SKM-1 (cell line): ENCODE measurements around the gene TMPRSS9.
A peak's percentile ranks its signal among the peaks of the same experiment; 100 is the strongest.
"Not testable (repeated sequence)": the region's sequence is repeated elsewhere in the genome, so short reads cannot be mapped to it uniquely, and the experiment has no call there.

Experiments
- DNase-seq: peaks from one replicate; lab custom pipeline; 2025; ENCODE audit not compliant: unreplicated experiment; lab: John Stamatoyannopoulos, UW

TMPRSS9 gene

DNA sequence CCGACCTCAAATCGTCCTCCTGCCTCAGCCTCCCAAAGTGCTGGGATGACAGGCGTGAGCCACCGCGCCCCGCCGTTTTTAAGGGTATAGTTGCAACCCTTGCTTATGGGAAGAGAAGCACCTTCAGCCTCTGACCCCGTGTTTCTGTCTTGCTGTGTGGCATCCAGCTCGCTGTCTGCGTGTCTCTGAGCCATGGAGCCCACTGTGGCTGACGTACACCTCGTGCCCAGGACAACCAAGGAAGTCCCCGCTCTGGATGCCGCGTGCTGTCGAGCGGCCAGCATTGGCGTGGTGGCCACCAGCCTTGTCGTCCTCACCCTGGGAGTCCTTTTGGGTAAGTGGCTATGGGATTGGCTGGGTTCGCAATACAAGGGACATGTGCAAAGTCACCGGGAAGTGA lies 29.5 kb downstream of the TMPRSS9 start:
- DNase-seq, result no peak

DNA sequence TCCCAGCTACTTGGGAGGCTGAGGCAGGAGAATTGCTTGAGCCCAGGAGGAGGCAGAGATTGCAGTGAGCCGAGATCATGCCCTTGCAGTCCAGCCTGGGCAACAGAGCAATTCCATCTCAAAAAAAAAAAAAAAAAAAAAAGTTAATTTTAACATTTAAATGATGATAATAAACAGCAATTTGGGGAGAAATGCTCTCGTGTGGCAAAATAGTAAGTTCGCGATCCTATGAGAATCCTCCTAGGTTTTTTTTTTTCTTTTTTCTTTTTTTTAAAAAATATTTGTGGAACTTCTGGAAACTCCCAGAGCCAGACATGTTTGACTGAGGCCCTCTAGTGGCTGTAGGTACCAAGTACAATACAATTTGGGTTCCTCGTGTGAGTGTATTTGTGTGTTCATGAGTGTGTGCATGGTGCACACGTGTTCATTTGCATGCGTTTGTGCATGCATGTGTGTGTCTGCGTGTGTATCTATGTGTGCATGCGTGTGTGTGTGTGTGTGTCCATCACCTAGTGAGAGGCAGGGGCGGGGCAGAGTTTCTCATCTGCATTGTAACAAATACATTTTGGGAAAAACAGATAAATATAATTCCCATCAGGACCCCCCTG lies 31.2 kb downstream of the TMPRSS9 start:
- DNase-seq, result peak; percentile 18

DNA sequence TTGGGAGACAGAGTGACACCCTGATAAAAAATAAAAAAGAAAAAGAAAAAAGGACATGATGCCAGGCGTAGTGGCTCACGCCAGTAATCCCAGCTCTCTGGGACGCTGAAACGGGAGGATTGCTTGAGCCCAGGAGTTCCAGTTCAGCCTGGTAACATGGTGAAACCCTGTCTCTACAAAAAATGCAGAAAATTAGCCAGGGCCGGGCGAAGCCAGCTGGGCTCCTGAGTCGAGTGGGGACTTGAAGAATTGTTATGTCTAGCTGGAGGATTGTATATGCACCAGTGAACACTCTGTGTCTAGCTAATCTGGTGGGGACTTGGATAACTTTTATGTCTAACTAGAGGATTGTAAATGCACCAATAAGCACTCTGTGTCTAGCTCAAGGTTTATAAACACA lies 32.3 kb downstream of the TMPRSS9 start:
- DNase-seq, result no peak

DNA sequence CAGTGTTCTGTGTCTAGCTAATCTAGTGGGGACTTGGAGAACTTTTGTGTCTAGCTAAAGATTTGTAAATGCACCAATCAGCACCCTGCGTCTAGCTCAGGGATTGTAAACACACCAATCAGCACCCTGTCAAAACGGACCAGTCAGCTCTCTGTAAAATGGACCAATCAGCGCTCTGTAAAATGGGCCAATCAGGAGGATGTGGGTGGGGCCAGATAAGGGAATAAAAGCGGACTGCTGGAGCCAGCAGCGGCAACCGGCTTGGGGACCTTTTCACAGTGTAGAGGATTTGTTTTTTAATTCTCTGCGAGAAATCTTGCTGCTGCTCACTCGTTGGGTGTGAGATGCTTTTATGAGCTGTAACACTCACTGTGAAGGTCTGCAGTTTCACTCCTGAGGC lies 32.8 kb downstream of the TMPRSS9 start:
- not testable (repeated sequence) for DNase-seq

DNA sequence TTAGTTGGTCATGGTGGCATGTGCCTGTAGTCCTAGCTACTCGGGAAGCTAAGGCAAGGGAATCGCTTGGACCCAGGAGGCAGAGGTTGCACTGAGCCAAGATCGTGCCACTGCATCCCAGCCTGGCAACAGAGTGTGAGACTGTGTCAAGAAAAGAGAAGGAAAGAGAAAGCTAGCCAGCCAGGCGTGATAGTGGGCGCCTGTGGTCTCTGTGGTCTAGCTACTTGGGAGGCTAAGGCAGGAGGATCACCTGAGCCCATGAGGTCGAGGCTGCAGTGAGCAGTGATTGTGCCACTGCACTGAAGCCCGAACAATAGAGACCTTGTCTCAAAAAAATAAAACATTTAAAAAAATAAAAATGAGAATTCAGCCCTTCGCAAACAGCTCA lies 34.0 kb downstream of the TMPRSS9 start:
- no peak for DNase-seq

DNA sequence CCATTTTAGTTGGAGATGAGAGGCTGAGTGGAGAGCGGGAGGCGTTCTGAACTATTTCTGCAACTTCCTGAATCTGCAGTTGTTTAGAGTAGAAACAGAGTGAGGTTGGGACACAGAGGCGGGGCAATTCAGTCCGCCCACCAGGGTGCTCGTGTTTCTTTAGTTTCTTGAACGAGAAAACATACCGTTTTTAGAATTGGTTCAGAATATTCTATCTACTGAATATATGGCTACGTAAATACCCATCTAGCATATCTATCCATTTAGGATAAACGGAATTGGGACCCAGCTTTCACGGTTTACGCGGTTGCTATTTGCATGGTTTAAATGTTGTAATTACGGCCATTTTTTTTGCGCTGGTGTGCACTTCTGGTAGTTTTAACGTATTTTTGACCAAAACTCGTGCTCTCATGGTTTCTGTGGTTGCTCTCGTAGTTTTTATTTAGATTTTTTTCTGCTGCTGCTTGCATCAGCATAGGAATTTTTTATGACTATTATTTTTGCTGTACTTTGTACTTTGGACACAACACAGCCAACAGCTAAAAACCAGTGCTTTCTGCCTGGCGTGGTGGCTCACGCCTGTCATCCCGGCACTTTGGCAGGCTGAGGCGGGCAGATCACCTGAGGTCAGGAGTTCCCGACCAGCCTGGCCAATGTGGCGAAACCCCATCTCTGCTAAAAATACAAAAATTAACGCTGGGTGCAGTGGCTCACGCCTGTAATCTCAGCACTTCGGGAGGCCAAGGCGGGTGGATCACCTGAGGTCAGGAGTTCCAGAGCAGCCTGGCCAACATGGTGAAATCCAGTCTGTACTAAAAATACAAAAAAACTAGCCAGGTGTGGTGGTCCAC lies 34.6 kb downstream of the TMPRSS9 start:
- peak; percentile 85 for DNase-seq

DNA sequence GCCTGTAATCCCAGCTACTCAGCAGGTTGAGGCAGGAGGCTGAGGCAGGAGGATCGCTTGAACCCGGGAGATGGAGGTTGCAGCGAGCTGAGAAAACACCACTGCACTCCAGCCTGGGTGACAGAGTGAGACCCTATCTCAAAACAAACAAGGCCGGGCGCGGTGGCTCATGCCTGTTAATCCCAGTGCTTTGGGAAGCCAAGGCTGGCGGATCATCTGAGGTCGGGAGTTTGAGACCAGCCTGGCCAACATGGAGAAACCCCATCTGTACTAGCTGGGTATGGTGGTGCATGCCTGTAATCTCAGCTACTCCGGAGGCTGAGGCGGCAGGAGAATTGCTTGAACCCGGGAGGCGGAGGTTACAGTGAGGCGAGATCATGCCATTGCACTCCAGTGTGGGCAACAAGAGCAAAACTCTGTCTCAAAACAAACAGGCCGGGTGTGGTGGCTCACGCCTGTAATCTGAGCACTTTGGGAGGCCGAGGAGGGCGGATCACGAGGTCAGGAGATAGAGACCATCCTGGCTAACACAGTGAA lies 35.3 kb downstream of the TMPRSS9 start:
- DNase-seq, result not testable (repeated sequence)

DNA sequence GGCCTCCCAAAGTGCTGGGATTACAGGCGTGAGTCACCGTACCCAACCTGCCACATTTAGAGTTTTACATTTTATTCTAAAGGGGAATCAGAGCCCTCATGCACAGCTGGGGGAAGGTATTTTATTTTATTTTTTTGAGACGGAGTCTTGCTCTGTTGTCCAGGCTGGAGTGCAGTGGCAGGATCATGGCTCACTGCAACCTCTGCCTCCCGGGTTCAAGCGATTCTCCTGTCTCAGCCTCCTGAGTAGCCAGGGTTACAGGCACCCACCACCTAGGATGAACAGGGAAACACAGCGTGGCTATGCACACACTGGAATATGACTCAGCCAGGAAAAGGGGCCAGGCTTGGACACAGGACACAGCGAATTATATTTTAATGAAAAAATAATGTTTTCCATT lies 37.1 kb downstream of the TMPRSS9 start:
- not testable (repeated sequence) for DNase-seq

DNA sequence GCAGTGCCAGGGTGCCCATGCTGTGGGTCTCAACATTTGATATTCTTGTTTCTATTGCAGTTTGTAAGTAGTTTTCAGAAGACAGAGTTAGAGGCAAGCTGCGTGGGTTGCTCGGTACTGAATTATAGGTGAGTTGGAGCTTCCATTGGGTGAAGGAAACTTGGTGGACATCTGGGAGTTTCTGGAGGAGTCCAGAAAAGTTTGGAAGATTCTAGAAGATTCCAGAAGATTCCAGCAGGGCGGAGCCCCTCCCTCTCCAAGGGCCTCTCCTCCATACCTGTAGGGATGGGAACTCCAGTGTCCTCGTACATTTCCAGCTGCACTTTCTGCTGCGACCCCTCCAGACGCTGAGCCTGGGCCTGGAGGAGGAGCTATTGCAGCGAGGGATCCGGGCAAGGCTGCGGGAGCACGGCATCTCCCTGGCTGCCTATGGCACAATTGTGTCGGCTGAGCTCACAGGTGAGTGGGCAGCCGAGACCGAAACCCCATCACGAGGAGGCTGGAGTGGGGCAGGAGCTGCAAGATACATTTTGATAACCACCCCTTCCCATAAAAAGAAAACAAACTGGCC lies 38.8 kb downstream of the TMPRSS9 start:
- no peak for DNase-seq

DNA sequence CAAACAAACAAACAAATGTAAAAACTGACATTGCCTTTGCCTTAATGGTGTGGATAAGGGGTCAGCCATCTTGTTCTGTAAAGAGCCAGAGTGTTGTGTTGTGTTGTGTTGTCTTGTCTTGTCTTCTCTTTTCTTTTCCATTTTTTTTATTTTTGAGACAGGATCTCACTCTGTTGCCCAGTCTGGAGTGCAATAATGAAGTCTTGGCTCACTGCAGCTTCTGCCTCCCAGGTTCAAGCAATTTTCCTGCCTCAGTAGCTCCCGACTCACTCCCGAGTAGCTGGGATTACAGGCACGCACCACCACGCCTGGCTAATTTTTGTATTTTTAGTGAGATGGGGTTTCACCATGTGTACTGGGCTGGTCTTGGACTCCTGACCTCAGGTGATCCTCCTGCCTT lies 39.5 kb downstream of the TMPRSS9 start:
- no peak for DNase-seq

DNA sequence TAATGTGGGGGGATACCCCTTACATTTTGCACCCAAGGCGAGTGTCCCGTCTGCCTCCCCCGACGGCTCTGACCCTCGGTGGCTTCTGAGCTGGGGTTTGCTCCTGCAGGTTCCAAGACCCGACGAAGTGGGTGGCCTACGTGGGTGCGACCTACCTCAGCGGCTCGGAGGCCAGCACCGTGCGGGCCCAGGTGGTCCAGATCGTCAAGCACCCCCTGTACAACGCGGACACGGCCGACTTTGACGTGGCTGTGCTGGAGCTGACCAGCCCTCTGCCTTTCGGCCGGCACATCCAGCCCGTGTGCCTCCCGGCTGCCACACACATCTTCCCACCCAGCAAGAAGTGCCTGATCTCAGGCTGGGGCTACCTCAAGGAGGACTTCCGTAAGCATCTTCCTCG lies 48.2 kb downstream of the TMPRSS9 start:
- DNase-seq, result no peak

DNA sequence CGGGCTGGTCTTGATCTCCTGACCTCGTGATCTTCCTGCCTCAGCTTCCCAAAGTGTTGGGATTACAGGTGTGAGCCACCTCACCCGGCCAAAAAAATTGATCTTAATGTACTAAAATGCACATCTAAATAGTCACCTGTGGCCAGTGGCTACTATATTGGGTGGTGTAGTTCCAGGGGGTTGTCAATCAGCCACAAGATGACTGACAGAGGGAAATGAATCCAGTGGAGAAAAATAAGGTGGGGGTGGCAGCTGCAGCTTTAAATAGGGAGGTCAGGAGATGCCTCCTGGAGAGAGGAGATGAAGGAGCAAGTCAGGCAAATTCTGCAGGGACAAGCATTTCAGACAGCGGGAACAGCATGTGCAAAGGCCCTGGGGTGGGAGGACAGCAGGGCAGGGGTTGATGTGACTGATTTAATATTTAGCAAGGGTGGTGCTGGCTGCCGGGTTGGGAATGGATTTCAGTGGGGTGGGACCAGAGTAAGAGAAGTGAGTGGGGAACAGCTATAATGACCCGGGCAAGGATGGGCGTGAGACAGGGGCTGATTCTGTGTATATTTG lies 49.4 kb downstream of the TMPRSS9 start:
- DNase-seq, result no peak

DNA sequence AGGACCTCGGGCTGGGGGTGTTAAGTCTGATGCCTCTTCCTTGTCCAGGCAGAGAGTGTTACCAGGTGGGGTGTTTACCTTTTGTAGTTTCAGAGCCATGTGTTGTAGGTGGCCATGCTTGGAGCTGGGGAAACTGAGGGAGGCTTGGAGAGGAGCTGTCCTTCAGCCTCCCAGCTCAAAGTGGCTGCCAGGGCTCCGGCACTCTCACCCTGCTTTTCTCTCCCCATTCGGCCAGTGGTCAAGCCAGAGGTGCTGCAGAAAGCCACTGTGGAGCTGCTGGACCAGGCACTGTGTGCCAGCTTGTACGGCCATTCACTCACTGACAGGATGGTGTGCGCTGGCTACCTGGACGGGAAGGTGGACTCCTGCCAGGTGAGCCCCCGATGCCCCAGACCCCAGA lies 50.0 kb downstream of the TMPRSS9 start:
- no peak for DNase-seq

DNA sequence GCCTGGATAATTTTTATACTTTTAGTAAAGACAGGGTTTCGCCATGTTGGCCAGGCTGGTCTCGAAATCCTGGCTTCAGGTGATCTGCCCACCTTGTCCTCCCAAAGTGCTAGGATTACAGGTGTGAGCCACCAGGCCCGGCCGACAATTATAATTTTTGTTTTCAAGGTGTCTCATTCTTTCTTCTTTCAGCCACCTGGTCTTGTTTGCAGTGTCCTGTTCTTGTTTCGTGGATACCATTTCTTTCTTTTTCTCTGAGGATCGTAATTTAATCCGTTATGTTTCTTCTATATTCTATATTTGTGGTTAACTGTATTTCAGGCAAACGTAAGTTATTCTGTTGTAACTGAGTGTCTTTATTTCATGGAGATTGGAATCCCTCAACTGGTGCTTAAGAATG lies 51.6 kb downstream of the TMPRSS9 start:
- DNase-seq, result no peak

DNA sequence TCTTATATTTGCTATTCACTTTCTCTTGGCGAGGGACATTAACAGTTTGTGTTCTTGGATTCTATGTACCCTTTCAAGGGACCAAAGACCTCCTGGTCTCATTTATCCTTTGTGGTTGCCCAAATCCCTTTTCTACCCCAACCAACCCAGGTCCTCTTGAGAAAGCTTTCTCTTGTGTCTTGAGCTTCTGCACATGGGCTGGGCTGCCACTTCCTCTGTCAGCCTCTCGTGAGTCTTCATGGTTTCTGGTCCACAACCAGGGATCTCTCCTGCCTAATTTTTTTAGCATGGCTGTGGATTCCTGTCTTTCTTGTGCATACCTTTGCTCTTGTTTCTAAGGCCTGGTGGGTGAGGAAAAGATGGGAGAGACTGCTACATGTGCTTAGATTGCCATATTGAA lies 52.4 kb downstream of the TMPRSS9 start:
- no peak for DNase-seq

DNA sequence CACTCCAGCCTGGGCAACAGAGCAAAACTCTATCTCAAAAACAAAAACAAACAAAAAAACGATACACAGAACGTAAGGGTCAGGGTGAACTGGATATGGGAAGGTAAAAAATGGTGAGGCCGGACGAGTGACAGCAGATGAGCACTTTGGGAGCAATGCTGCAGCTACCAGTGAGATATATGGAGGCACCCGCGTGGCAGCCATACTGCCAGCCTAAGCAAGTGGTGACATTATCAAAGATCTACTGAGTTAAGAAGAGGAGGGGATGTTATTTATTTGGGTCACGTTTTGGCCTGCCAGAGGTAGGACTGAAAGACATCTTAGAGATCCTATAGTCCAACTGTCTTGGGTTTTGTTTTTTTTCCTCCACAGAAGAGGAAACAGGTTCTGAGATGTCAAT lies 53.1 kb downstream of the TMPRSS9 start:
- no peak for DNase-seq

DNA sequence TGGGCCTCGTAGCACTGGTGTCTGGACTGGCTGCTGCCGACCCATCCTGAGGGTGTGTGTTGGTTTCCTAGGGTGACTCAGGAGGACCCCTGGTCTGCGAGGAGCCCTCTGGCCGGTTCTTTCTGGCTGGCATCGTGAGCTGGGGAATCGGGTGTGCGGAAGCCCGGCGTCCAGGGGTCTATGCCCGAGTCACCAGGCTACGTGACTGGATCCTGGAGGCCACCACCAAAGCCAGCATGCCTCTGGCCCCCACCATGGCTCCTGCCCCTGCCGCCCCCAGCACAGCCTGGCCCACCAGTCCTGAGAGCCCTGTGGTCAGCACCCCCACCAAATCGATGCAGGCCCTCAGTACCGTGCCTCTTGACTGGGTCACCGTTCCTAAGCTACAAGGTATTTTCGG lies 53.6 kb downstream of the TMPRSS9 start:
- DNase-seq, result no peak

DNA sequence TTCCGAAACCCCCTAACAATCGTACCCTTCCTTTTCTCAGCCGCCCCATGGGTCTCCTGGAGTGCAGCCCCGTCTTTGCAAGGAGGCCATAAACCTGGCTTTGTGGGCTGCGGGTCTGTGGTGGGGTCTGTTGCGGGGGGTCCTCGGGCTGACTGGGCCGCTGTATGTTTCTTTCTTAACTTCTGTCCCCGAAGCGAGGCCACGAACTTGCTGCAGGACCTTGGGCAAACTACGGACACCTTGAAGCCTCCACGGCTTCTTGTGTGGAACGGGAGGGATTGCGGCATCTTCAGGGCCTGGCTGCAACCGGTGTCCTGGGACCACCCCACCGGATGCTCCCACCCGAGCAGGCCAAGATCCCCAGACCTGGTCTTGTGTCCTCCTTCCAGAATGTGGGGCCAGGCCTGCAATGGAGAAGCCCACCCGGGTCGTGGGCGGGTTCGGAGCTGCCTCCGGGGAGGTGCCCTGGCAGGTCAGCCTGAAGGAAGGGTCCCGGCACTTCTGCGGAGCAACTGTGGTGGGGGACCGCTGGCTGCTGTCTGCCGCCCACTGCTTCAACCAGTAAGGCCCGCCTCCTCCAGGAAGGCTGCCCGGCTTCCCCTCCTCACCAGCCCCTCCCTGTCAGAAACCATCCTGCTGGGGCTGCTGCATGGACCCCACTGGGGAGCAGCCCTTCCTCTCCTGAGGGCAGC lies 55.4 kb downstream of the TMPRSS9 start:
- DNase-seq, result no peak

DNA sequence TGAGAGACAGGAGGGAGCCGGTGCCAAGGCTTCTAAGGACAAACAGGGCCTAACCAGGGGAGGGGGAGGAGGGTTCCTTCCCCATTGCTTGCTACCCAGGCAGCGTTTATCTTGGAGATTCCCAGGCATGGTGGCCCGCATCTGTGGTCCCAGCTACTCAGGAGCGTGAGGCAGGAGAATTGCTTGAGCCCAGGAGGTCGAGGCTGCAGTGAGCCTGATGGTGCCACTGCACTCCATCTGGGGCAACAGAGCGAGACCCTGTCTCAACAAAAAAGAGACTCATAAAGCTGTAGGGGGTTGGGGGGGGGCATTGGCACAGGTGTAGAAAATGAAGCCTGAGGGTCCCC lies 55.9 kb downstream of the TMPRSS9 start:
- no peak for DNase-seq

DNA sequence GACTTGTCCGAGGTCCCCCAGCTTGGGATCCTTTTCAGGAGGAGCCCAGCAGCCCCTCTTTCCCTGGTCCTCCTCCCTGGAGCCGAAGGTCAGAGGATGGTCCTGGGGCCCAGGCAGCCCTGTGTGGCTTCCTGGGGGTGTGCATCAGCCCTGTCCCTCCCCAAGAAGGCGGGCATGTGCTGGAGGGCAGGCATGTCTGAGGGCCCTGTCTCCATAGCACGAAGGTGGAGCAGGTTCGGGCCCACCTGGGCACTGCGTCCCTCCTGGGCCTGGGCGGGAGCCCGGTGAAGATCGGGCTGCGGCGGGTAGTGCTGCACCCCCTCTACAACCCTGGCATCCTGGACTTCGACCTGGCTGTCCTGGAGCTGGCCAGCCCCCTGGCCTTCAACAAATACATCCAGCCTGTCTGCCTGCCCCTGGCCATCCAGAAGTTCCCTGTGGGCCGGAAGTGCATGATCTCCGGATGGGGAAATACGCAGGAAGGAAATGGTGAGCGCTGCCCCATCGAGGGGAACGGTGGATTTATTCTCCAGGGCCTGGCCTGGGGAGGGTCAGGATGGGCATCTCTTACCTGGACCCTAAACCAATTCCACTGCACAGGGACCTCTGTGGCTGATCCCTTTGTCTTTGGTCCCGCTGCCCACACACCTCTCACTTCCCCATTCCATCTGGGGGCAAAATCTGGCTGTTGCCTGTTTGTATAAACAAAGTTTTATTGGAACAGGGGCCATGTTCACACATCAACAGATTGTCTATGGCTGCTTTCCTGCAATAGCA lies 56.4 kb downstream of the TMPRSS9 start:
- DNase-seq, result no peak

DNA sequence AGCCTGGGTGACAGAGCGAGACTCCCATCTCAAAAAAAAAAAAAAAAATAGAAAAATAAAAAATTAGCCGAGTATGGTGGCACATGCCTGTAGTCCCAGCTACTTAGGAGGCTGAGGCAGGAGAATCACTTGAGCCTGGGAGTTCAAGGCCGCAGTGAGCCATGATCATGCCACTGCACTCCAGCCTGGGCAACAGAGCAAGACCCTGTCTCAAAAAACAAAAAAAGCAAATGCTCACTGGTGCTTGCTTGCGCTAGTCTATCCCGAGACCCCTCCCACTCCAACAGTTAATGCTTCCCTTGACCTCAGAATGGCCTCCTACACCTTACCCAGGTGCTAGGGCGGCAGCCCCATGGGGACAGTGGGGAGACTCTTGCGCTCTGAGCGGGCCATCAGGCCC lies 57.4 kb downstream of the TMPRSS9 start:
- not testable (repeated sequence) for DNase-seq
